IMR-90 (cell line): ENCODE data around the gene FGFRL1.

Source experiments
- CTCF ChIP-seq: conservative IDR thresholded peaks from 2 replicates; pipeline ENCODE4 v1.5.1; 2012; ENCODE audit warnings: mild to moderate bottlenecking, low read depth, low read length, improper control_type of control experiment
- POLR2A ChIP-seq: IDR thresholded peaks from 2 replicates; pipeline ENCODE4 v1.6.1; 2012; ENCODE audit warnings: mild to moderate bottlenecking, low read depth, low read length
- RCOR1 ChIP-seq: IDR thresholded peaks from 2 replicates; pipeline ENCODE4 v1.6.1; 2012; ENCODE audit warnings: mild to moderate bottlenecking, low read length, improper control_type of control experiment; ENCODE audit not compliant: insufficient replicate concordance
- SMC3 ChIP-seq: fragments of 150-350 bp; IDR thresholded peaks from 2 replicates; pipeline ENCODE4 v1.6.1; 2016; ENCODE audit warnings: low read depth, mild to moderate bottlenecking, antibody characterized with exemption, low read length, moderate library complexity
- USF2 ChIP-seq: fragments of 150-350 bp; IDR thresholded peaks from 2 replicates; pipeline ENCODE4 v1.6.1; 2017; ENCODE audit warnings: mild to moderate bottlenecking, antibody characterized with exemption, low read length, low read depth

- no peak for TF ChIP-seq CTCF
- TF ChIP-seq USF2: no peak
- no peak for TF ChIP-seq POLR2A
- no peak for TF ChIP-seq SMC3
- TF ChIP-seq RCOR1: no peak
Measured at GRCh38 chr4:989722-990471, 21.5 kb upstream of the FGFRL1 start.
